Parathyroid adenoma (tissue), 2 donors: ENCODE results near the gene UFC1.
A peak's percentile ranks its signal among the peaks of the same experiment; 100 is the strongest.

ENCODE experiments used
- H2AFZ ChIP-seq: fragments of 300-600 bp; sonication (generic); one replicate; pipeline ENCODE4 v1.7.0; 2017; ENCODE audit warnings: antibody characterized with exemption, mild to moderate bottlenecking
- H3K27ac ChIP-seq: fragments of 300-600 bp; sonication (generic); one replicate; pipeline ENCODE4 v1.7.0; 2017
- H3K27me3 ChIP-seq: fragments of 300-600 bp; sonication (generic); one replicate; pipeline ENCODE4 v1.7.0; 2017; ENCODE audit warnings: low read length; ENCODE audit not compliant: control insufficient read depth, insufficient read depth
- H3K36me3 ChIP-seq: fragments of 300-600 bp; sonication (generic); one replicate; pipeline ENCODE4 v1.7.0; 2017; ENCODE audit warnings: low read length; ENCODE audit not compliant: control insufficient read depth, insufficient read depth
- H3K4me1 ChIP-seq: fragments of 300-600 bp; sonication (generic); one replicate; pipeline ENCODE4 v1.7.0; 2017; ENCODE audit warnings: control low read depth
- H3K4me2 ChIP-seq: fragments of 300-600 bp; sonication (generic); one replicate; pipeline ENCODE4 v1.7.0; 2017; ENCODE audit warnings: low read length
- H3K4me3 ChIP-seq: fragments of 300-600 bp; sonication (generic); one replicate; pipeline ENCODE4 v1.7.0; 2017; ENCODE audit warnings: low read depth, low read length
- H3K79me2 ChIP-seq: fragments of 300-600 bp; sonication (generic); one replicate; pipeline ENCODE4 v1.7.0; 2017; ENCODE audit warnings: control low read depth
- H3K9ac ChIP-seq: fragments of 300-600 bp; sonication (generic); one replicate; pipeline ENCODE4 v1.7.0; 2017; ENCODE audit warnings: mild to moderate bottlenecking
- H3K9me3 ChIP-seq: fragments of 300-600 bp; sonication (generic); one replicate; pipeline ENCODE4 v1.7.0; 2017; ENCODE audit warnings: low read length; ENCODE audit not compliant: control insufficient read depth
- TF ChIP-seq, protein P1 (sequence below): fragments of 300-600 bp; sonication (generic); IDR thresholded peaks from one replicate; pipeline ENCODE4 v1.7.0; 2017; ENCODE audit warnings: antibody characterized with exemption, mild to moderate bottlenecking
- donor health status: primary hyperparathyroidism.

Gene UFC1

DNA sequence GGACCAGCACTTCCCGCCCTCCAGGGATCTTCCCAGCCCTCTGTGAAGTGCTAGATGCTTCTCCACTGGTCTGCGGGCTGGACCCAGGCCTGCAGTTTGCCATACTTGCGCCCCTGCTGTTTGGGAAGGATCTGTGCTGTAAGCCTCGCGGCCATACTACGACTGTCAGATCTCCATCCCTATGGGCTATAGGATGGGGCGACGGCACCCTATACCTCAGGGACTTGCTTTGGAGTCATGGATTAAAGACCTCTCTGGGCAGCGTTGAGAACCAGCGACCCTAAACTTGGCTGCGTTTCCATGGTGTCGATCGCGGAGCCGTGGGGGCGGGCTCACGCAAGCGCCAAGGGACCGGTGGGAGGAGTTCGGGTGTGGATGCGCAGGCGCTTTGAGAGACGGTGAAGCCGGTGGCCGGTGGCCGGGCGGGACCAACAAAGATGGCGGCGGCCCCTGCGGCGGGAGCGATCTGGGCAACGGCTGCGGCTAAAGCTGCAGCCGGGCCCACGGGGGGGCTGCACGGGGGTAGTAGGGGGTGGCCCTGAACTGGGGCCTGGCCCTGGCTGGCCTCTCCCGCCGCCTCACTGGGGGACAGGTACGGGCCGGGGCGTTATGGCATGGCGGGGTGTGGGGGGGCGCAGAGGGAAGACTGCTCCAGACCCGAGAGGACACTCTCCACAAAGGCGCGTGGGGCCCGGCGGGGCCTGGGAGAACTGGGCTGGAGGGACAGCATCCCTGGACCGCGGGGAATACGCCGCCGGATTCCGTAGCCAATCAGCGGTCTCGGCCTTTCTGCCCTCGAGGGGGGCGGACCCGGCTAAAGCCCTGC is 5.5 kb downstream of the UFC1 start, which contains the start of gene USP21:
Gene USP21 (plus strand): TSS at position 414 of the 826 bp plus-strand sequence. CDS start 1,141 bp downstream, outside the sequence.
- Histone ChIP-seq H3K27ac (peak within 1 kb of the TSS; percentile 91), H3K9ac (peak within 1 kb of the TSS; percentile 37), H3K4me3 (peak within 1 kb of the TSS; percentile 94), H3K27me3 (no peaks in the 10 kb centered on the region), H3K4me1 (no peaks in the 10 kb centered on the region), H2AFZ (peak within 1 kb of the TSS; percentile 87), H3K79me2 (peaks cover 4% of the 10 kb centered on the region), H3K4me2 (peak within 1 kb of the TSS; percentile 69), H3K9me3 (no peaks in the 10 kb centered on the region), H3K36me3 (no peaks in the 10 kb centered on the region)
- TF ChIP-seq, protein P1, sequence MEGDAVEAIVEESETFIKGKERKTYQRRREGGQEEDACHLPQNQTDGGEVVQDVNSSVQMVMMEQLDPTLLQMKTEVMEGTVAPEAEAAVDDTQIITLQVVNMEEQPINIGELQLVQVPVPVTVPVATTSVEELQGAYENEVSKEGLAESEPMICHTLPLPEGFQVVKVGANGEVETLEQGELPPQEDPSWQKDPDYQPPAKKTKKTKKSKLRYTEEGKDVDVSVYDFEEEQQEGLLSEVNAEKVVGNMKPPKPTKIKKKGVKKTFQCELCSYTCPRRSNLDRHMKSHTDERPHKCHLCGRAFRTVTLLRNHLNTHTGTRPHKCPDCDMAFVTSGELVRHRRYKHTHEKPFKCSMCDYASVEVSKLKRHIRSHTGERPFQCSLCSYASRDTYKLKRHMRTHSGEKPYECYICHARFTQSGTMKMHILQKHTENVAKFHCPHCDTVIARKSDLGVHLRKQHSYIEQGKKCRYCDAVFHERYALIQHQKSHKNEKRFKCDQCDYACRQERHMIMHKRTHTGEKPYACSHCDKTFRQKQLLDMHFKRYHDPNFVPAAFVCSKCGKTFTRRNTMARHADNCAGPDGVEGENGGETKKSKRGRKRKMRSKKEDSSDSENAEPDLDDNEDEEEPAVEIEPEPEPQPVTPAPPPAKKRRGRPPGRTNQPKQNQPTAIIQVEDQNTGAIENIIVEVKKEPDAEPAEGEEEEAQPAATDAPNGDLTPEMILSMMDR, result no peak

DNA sequence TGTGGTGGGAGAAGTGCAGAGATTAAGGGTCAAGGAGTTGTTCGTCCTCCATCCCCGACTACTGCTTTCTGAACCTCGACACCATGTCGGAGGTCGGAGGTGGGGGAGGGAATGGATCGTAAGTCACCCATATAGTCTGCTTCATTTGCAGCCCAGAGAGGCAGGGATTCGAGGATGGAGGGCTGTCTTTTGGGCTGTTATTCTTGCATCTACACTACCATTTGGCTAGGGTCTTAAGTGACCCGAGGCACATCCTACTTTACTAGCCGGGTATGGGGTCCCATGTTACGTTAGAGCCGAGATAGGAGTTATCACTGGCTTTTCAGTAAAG is 6.1 kb downstream of the UFC1 start:
- no peaks in the 10 kb centered on the region for H3K27me3 ChIP-seq
- H3K4me3 ChIP-seq, result peak overlapping the region; percentile 94
- no peaks in the 10 kb centered on the region for H3K36me3 ChIP-seq
- H3K4me1 ChIP-seq, result no peaks in the 10 kb centered on the region
- peak overlapping the region; percentile 37 for H3K9ac ChIP-seq
- H3K79me2 ChIP-seq, result peaks cover 4% of the 10 kb centered on the region
- peak overlapping the region; percentile 69 for H3K4me2 ChIP-seq
- H3K9me3 ChIP-seq, result no peaks in the 10 kb centered on the region
- TF ChIP-seq, protein P1, result no peak
- peak overlapping the region; percentile 87 for H2AFZ ChIP-seq
- H3K27ac ChIP-seq, result peak overlapping the region; percentile 91

DNA sequence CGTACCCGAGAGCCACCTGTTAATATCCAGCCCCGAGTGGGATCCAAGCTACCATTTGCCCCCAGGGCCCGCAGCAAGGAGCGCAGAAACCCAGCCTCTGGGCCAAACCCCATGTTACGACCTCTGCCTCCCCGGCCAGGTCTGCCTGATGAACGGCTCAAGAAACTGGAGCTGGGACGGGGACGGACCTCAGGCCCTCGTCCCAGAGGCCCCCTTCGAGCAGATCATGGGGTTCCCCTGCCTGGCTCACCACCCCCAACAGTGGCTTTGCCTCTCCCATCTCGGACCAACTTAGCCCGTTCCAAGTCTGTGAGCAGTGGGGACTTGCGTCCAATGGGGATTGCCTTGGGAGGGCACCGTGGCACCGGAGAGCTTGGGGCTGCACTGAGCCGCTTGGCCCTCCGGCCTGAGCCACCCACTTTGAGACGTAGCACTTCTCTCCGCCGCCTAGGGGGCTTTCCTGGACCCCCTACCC is 6.9 kb downstream of the UFC1 start:
- Histone ChIP-seq H3K27me3 (no peaks in the 10 kb centered on the region), H3K27ac (no peak overlapping the region), H3K9ac (no peak overlapping the region), H3K4me1 (no peaks in the 10 kb centered on the region), H3K36me3 (no peaks in the 10 kb centered on the region), H3K4me2 (peak overlapping the region; percentile 69), H3K79me2 (peaks cover 4% of the 10 kb centered on the region), H3K9me3 (no peaks in the 10 kb centered on the region), H3K4me3 (peak overlapping the region; percentile 94), H2AFZ (no peak overlapping the region)
- TF ChIP-seq, protein P1, result no peak

DNA sequence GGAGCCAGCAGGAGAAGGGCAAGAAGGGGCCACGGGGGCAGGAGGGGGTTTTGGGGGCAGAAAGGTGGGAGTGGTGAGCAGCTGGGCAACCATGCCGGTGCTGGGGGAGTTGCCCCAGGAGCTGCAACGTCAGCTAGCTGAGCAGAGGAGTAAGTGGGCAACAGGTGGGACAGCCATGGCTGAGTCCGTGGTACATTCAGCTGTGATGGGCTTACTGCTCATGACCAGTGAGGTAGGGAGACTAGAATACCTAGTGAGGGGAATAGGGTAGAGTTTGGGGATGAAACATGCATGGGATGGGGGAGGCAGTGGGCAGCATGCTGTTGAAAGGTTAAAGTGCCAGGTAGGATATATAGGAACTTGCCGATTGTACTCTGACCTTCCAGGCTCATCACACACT is 7.9 kb downstream of the UFC1 start:
- H3K4me3 ChIP-seq, result no peak overlapping the region
- H3K9me3 ChIP-seq, result no peaks in the 10 kb centered on the region
- H3K79me2 ChIP-seq, result peaks cover 4% of the 10 kb centered on the region
- H3K9ac ChIP-seq, result no peak overlapping the region
- H2AFZ ChIP-seq, result no peak overlapping the region
- H3K27ac ChIP-seq, result no peak overlapping the region
- H3K36me3 ChIP-seq, result no peaks in the 10 kb centered on the region
- TF ChIP-seq, protein P1, result no peak
- no peaks in the 10 kb centered on the region for H3K27me3 ChIP-seq
- H3K4me2 ChIP-seq, result no peak overlapping the region
- no peaks in the 10 kb centered on the region for H3K4me1 ChIP-seq

DNA sequence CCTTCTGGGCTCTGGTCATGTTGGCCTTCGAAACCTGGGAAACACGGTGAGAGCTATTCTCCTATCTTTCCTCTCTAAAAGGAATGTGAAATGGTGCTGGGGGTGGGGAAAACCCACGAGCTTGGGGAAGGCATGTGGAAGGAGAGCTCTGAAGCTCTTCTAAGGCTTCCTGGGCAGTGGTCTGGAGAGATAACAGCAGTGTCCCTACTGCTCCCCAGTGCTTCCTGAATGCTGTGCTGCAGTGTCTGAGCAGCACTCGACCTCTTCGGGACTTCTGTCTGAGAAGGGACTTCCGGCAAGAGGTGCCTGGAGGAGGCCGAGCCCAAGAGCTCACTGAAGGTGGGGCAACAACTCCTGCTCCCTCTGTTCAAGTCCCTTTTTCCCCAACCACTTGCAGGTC is 8.3 kb downstream of the UFC1 start:
- no peak overlapping the region for H3K4me2 ChIP-seq
- H3K4me3 ChIP-seq, result no peak overlapping the region
- H3K27me3 ChIP-seq, result no peaks in the 10 kb centered on the region
- H3K79me2 ChIP-seq, result peaks cover 4% of the 10 kb centered on the region
- no peak overlapping the region for H2AFZ ChIP-seq
- no peaks in the 10 kb centered on the region for H3K36me3 ChIP-seq
- H3K27ac ChIP-seq, result no peak overlapping the region
- TF ChIP-seq, protein P1, result no peak
- no peaks in the 10 kb centered on the region for H3K4me1 ChIP-seq
- H3K9me3 ChIP-seq, result no peaks in the 10 kb centered on the region
- no peak overlapping the region for H3K9ac ChIP-seq
